Measurements from ENCODE around the gene GPR153.

GRCh38 chr1:6273380-6273891, 12.5 kb upstream of the GPR153 start:
- TF ChIP-seq ZFX (IDR thresholded peaks at IDR 0.05; ENCODE audit: borderline replicate concordance) (no peak), CTCF (IDR thresholded peaks at IDR 0.05) (no peak)

Measured in 22Rv1 (cell line).